Kidney glomerular epithelial cell (primary cell): Measurements from ENCODE around the gene MRPL12.

ENCODE experiments used
- DNase-seq: peaks from one replicate; lab custom pipeline; 2025; lab: John Stamatoyannopoulos, UW

Gene MRPL12

DNA sequence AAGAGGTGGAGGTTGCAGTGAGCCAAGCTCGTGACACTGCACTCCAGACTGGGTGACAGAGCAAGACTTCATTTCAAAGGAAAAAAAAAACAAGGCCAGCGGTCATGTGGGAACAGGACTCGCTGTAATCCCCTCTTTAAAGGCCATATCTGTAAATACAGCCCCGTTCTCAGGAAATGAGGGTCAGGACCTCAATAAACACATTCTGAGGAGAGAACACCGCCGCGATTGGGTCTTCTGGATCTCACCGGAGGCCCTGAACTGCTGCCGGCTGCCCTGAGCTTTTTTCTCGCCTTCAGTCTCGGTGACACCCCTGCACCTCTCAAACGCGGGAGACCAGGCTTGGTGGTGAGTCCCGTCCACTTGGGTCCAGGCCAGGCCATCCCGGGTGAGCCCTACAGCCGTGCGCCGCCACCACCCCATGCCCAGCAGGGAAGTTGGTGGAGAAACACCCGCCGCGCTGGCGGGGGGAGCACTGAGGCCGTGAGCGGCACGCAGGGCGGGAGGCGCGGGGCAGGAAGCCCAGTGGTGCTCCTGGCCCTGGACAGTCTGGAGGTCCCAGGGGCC is 37.3 kb downstream of the MRPL12 start:
- no peak for DNase-seq

DNA sequence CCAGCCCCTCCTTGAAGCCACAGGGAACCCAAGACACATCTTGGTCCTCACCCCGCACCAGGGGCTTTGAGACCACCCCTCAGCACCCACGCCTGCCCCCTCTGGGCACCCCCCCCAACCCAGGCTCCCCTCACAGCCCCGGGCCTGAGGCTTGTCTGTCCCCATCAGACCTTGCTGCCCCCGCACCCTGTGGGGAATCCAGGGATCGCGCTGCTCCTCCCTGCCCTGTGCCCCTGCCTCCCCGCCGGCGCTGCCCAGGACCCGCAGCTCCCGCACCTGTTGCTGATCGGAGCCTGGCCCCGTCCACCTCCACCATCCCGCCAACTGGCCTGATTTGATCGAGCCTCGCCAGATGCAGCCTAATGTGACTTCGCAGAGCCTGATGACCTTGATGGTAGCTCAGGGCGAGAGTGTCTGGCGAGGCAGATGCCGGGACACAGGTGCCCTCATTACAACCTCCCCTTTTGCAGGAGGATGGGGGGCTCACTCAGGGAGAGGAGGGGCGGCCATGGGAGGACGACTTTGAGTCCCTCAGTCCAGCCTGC is 38.0 kb downstream of the MRPL12 start:
- no peak for DNase-seq

DNA sequence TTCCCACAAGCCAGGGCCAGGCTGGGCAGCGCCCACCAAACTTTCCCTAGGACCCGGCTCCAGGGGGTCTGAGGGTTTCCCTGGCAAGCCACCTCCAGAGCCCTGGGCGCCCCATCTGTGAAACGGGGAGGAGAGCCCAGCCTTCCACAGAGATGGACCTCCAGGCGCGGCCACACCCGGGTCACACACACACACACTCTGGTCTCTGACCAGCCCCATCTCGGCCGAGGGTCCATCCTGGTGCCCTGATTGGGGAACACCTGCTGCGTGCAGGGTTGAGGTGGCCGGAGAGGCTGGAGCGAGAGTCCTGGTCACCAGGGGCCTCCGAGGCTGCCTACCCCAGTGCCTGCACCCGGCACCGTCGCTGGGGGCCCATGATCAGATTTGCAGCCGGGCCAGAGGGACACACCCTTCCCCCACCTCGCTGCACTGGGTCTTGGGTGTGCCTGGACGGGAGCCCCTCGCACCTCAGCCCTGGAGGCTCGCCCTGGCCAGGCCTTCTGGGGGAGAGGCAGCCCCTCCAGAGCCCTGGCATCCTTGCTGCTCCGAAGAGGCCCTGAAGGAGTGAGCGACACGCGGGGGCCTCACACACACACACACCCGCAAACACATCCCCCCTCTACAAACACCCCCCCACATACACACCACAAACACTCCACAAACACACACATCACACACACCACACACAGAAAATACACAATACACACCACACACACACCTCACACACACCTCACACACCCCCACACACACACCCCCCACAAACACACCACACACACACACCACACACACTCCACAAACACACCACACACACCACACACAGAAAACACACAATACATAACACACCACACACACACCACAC is 38.7 kb downstream of the MRPL12 start:
- DNase-seq: no peak
